Measurements from ENCODE around the gene GNAS-AS1.

- TF ChIP-seq, protein P1, sequence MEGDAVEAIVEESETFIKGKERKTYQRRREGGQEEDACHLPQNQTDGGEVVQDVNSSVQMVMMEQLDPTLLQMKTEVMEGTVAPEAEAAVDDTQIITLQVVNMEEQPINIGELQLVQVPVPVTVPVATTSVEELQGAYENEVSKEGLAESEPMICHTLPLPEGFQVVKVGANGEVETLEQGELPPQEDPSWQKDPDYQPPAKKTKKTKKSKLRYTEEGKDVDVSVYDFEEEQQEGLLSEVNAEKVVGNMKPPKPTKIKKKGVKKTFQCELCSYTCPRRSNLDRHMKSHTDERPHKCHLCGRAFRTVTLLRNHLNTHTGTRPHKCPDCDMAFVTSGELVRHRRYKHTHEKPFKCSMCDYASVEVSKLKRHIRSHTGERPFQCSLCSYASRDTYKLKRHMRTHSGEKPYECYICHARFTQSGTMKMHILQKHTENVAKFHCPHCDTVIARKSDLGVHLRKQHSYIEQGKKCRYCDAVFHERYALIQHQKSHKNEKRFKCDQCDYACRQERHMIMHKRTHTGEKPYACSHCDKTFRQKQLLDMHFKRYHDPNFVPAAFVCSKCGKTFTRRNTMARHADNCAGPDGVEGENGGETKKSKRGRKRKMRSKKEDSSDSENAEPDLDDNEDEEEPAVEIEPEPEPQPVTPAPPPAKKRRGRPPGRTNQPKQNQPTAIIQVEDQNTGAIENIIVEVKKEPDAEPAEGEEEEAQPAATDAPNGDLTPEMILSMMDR (conservative IDR thresholded peaks at IDR 0.05; ENCODE audit: low read depth, low read length), result no peak
- TF ChIP-seq EZH2phosphoT487 (IDR thresholded peaks at IDR 0.05; ENCODE audit: borderline replicate concordance, low read length) (no peak), EZH2 (IDR thresholded peaks at IDR 0.05; ENCODE audit: low read length, unreplicated experiment) (no peak)
Measured at GRCh38 chr20:58777657-58778056, 73.0 kb downstream of the GNAS-AS1 start.
